Fibroblast of lung (primary cell): Measurements from ENCODE around the gene CD248. TPM values are rescaled to one million over a fixed set of nuclear protein-coding genes. Genes with fewer than 3 reads are reported as not detected.

Experiments used
- DNase-seq, 2 donors: peaks; one replicate each; pipeline versions ENCODE4 v3.0.0 to v3.0.0-alpha.2; 2010; ENCODE audit warnings: low read depth in 2 of 2
- H2AFZ ChIP-seq: 2 replicates; pipeline ENCODE4 v1.5.1; 2012; ENCODE audit warnings: low read length, control low read depth, inconsistent platforms
- H3K27ac ChIP-seq: 2 replicates; pipeline ENCODE4 v1.5.1; 2011; ENCODE audit warnings: low read length, control low read depth; ENCODE audit not compliant: insufficient read depth
- H3K27me3 ChIP-seq: 2 replicates; pipeline ENCODE4 v1.5.1; 2011; ENCODE audit warnings: mild to moderate bottlenecking, low read length; ENCODE audit not compliant: control insufficient read depth, insufficient read depth
- H3K36me3 ChIP-seq: 2 replicates; pipeline ENCODE4 v1.5.1; 2011; ENCODE audit warnings: low read length; ENCODE audit not compliant: control insufficient read depth, insufficient read depth
- H3K4me1 ChIP-seq: 2 replicates; pipeline ENCODE4 v1.5.1; 2011; ENCODE audit warnings: low read length; ENCODE audit not compliant: control insufficient read depth, insufficient read depth; ENCODE audit errors: extremely low read depth
- H3K4me2 ChIP-seq: 2 replicates; pipeline ENCODE4 v1.5.1; 2011; ENCODE audit warnings: low read length, control low read depth; ENCODE audit not compliant: insufficient read depth; ENCODE audit errors: extremely low read depth
- H3K4me3 ChIP-seq, 4 experiments: fragments of 200-600 bp in 1 of 4; sonication (generic) in 1 of 4; replicated peaks in 1 of 4; 2 replicates each; pipeline ENCODE4 v1.5.1; 2011 to 2016; ENCODE audit warnings: low read length in 4 of 4, low read depth in 3 of 4, mild to moderate bottlenecking in 3 of 4, control low read depth in 2 of 4, inconsistent platforms in 1 of 4, mixed read lengths in 1 of 4; ENCODE audit not compliant: insufficient read depth in 1 of 4; ENCODE audit errors: control extremely low read depth in 1 of 4
- H3K79me2 ChIP-seq: 2 replicates; pipeline ENCODE4 v1.5.1; 2012; ENCODE audit warnings: mild to moderate bottlenecking, low read length, inconsistent platforms; ENCODE audit not compliant: control insufficient read depth, insufficient read depth
- H3K9ac ChIP-seq: 2 replicates; pipeline ENCODE4 v1.5.1; 2011; ENCODE audit warnings: mild to moderate bottlenecking, low read length, control low read depth; ENCODE audit not compliant: insufficient read depth
- H3K9me3 ChIP-seq: 2 replicates; pipeline ENCODE4 v1.5.1; 2012; ENCODE audit warnings: low read depth, low read length; ENCODE audit not compliant: control insufficient read depth, insufficient read depth
- H4K20me1 ChIP-seq: 2 replicates; pipeline ENCODE4 v1.5.1; 2011; ENCODE audit warnings: low read length; ENCODE audit not compliant: control insufficient read depth, insufficient read depth; ENCODE audit errors: extremely low read depth
- EZH2 ChIP-seq: IDR thresholded peaks from 2 replicates; pipeline ENCODE4 v1.5.1; 2012; ENCODE audit warnings: low read length, control low read depth, mild to moderate bottlenecking; ENCODE audit errors: missing control alignments
- polyA plus RNA-seq, 2 donors: library from polyadenylated mRNA; depleted of rRNA in 1 of 2; stranded (reverse) in 1 of 2; unstranded in 1 of 2; fragments of >200 nt; gene quantifications; 2 replicates each; pipeline ENCODE4 v1.2.1, GENCODE V29; 2011 to 2012; ENCODE audit warnings: missing spikeins in 1 of 2
- total RNA-seq: library from RNA; depleted of rRNA; stranded (reverse); fragments of >200 nt; gene quantifications from 2 replicates; pipeline ENCODE4 v1.2.1, GENCODE V29; 2014
- TF ChIP-seq, protein P1 (sequence below), 2 donors: IDR thresholded peaks in 1 of 2; conservative IDR thresholded peaks in 1 of 2; 1 replicate in 1 of 2; 2 replicates in 1 of 2; pipeline ENCODE4 v1.5.1; 2011 to 2012; ENCODE audit warnings: low read length in 2 of 2, control low read depth in 1 of 2, inconsistent platforms in 1 of 2, low read depth in 1 of 2, mild to moderate bottlenecking in 1 of 2

Gene CD248
- total and polyA plus RNA-seq, 2 donors (not counting 1 experiment from before 2014, with no cell fraction given), result 95.6 to 132 TPM

GRCh38 chr11:66289548-66290329, 27.1 kb downstream of the CD248 start:
- Histone ChIP-seq H3K4me3 (peak overlapping the region; percentile 76 to 95 (median 82)), H3K9me3 (no peaks in the 10 kb centered on the region), H3K36me3 (peaks cover 13% of the 10 kb centered on the region), H2AFZ (peak overlapping the region; percentile 73), H3K79me2 (peaks cover 25% of the 10 kb centered on the region), H3K4me2 (peak overlapping the region; percentile 92), H3K27me3 (peaks cover 23% of the 10 kb centered on the region), H3K9ac (peak overlapping the region; percentile 98), H3K4me1 (peaks cover 8% of the 10 kb centered on the region), H3K27ac (peak overlapping the region; percentile 95), H4K20me1 (no peaks in the 10 kb centered on the region)
- TF ChIP-seq, protein P1, sequence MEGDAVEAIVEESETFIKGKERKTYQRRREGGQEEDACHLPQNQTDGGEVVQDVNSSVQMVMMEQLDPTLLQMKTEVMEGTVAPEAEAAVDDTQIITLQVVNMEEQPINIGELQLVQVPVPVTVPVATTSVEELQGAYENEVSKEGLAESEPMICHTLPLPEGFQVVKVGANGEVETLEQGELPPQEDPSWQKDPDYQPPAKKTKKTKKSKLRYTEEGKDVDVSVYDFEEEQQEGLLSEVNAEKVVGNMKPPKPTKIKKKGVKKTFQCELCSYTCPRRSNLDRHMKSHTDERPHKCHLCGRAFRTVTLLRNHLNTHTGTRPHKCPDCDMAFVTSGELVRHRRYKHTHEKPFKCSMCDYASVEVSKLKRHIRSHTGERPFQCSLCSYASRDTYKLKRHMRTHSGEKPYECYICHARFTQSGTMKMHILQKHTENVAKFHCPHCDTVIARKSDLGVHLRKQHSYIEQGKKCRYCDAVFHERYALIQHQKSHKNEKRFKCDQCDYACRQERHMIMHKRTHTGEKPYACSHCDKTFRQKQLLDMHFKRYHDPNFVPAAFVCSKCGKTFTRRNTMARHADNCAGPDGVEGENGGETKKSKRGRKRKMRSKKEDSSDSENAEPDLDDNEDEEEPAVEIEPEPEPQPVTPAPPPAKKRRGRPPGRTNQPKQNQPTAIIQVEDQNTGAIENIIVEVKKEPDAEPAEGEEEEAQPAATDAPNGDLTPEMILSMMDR (conservative IDR thresholded peaks at IDR 0.05 in 1 of 2, IDR thresholded peaks at IDR 0.05 in 1 of 2; ENCODE audit: low read depth in 1 of 2, low read length in 2 of 2), result no peak
- no peak for TF ChIP-seq EZH2
- DNase-seq, result no peak

DNA sequence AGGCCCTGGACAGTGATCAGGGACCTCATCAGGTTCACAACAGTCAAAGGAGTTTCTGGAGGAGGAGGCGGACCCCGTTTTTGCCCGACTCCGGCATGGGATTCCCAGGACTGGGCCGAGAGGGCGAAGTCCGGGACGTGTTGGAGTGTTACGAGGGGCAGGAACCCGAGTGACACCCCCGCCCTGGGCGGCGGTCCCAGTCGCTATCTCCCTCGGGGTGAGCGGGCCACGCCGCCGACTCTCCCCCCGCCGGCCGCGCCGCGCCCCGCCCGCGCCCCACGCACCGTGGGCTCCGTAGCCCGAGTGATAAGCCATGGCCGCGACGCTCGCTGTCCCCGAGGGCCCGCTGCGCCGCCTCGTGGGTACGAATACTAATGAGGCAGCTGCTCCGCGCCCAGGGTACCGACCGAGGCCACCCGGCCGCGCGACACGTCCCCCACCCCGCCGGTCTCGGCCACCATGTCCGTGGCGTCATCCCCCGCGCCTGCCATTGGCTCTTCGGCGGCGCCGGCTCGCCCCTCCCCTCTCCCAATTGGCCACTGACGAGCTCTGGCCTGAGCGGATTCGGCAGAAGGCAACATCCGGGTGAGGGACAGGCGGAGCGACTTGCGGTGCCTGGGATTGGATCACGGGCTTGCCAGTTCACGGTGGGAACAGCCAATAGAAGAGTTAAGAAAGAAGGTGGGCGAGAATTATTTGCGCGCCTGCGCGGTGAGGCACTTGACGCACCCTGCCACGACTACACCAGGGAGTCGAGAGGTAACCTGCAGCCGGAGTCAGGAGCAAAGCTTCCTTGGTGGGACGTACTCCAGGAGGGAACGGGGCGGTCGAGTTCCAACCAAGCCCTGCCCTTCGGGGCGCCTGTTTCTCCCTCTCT, 27.9 kb downstream of the CD248 start, which contains the start of gene YIF1A:
Gene YIF1A, minus strand, starts transcription at position 473 of the 877 bp plus-strand sequence. Its CDS starts 158 bp downstream, at position 315.
- Histone ChIP-seq H3K79me2 (peaks cover 25% of the 10 kb centered on the region), H3K4me3 (peak within 1 kb of the TSS; percentile 76 to 97 (median 94)), H2AFZ (peak within 1 kb of the TSS; percentile 73), H3K4me2 (peak within 1 kb of the TSS; percentile 92), H3K4me1 (peaks cover 8% of the 10 kb centered on the region), H4K20me1 (no peaks in the 10 kb centered on the region), H3K27ac (peak within 1 kb of the TSS; percentile 95), H3K36me3 (peaks cover 13% of the 10 kb centered on the region), H3K9ac (peak within 1 kb of the TSS; percentile 98), H3K9me3 (no peaks in the 10 kb centered on the region), H3K27me3 (peaks cover 23% of the 10 kb centered on the region)
- TF ChIP-seq, protein P1 (conservative IDR thresholded peaks at IDR 0.05 in 1 of 2, IDR thresholded peaks at IDR 0.05 in 1 of 2; ENCODE audit: low read depth in 1 of 2, low read length in 2 of 2), result no peak
- TF ChIP-seq EZH2, result no peak
- DNase-seq, result peak; percentile 99 to 100
